ENCODE measurements around the gene SPECC1L. TPM values are rescaled to one million over a fixed set of nuclear protein-coding genes. Genes with fewer than 3 reads are reported as not detected.

Gene SPECC1L
- total and polyA plus RNA-seq, 9 donors: 19.3 to 94.4 (median 66.3) TPM

DNA sequence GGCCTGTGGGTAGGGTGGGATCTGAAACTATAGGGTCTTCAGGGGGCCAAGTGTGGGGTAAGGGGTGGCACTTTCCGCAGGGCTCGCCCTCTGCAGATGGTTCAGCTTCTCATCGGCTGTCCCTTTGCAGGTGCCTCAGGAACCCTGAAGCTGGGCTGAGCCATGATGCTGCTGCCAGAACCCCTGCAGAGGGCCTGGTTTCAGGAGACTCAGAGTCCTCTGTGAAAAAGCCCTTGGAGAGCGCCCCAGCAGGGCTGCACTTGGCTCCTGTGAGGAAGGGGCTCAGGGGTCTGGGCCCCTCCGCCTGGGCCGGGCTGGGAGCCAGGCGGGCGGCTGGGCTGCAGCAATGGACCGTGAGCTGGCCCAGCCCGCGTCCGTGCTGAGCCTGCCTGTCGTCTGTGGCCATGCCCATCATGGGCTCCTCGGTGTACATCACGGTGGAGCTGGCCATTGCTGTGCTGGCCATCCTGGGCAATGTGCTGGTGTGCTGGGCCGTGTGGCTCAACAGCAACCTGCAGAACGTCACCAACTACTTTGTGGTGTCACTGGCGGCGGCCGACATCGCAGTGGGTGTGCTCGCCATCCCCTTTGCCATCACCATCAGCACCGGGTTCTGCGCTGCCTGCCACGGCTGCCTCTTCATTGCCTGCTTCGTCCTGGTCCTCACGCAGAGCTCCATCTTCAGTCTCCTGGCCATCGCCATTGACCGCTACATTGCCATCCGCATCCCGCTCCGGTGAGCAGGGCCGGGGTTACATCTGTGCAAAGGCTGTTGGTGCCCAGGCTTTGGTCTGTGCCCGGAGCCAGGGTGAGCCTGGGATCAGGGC lies 162.6 kb downstream of the SPECC1L start:
- Histone ChIP-seq H3K9me3 (no peaks in the 10 kb centered on the region), H3K27me3 (no peaks in the 10 kb centered on the region), H3K4me3 (no peak overlapping the region), H3K4me1 (ENCODE audit: insufficient read depth) (peaks cover 10% of the 10 kb centered on the region), H3K36me3 (no peaks in the 10 kb centered on the region), H3K27ac (peak overlapping the region in 1 of 2 donors; percentile 2)
- TF ChIP-seq POLR2A (IDR thresholded peaks at IDR 0.05): no peak
- TF ChIP-seq, protein P1, sequence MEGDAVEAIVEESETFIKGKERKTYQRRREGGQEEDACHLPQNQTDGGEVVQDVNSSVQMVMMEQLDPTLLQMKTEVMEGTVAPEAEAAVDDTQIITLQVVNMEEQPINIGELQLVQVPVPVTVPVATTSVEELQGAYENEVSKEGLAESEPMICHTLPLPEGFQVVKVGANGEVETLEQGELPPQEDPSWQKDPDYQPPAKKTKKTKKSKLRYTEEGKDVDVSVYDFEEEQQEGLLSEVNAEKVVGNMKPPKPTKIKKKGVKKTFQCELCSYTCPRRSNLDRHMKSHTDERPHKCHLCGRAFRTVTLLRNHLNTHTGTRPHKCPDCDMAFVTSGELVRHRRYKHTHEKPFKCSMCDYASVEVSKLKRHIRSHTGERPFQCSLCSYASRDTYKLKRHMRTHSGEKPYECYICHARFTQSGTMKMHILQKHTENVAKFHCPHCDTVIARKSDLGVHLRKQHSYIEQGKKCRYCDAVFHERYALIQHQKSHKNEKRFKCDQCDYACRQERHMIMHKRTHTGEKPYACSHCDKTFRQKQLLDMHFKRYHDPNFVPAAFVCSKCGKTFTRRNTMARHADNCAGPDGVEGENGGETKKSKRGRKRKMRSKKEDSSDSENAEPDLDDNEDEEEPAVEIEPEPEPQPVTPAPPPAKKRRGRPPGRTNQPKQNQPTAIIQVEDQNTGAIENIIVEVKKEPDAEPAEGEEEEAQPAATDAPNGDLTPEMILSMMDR (IDR thresholded peaks at IDR 0.05): no peak
- TF ChIP-seq EP300 (IDR thresholded peaks at IDR 0.05): no peak
- intact Hi-C loops (cut with DNase I): loop anchor here in 1 of 4 donors (10.0 kb wide), 1 partner anchor 82 kb away; no protein-coding TSS in a partner anchor
- WGBS, 3 donors: 89 to 94% (median 92%) methylated on average over 33 to 34 of the region's 34 CpGs
- peak in 1 of 5 donors; percentile 17 for DNase-seq

- H3K4me1 ChIP-seq (ENCODE audit: insufficient read depth): peaks cover 10% of the 10 kb centered on the region
- H3K36me3 ChIP-seq: no peaks in the 10 kb centered on the region
- no peaks in the 10 kb centered on the region for H3K9me3 ChIP-seq
- no peak overlapping the region for H3K27ac ChIP-seq
- intact Hi-C loops (cut with DNase I): loop anchor here in 1 of 4 donors (10.0 kb wide), 1 partner anchor 81 kb away; no protein-coding TSS in a partner anchor
- no peak for TF ChIP-seq POLR2A (IDR thresholded peaks at IDR 0.05)
- no peak for TF ChIP-seq EP300 (IDR thresholded peaks at IDR 0.05)
- TF ChIP-seq, protein P1 (IDR thresholded peaks at IDR 0.05): no peak
- H3K4me3 ChIP-seq: no peak overlapping the region
- DNase-seq: no peak
- no peaks in the 10 kb centered on the region for H3K27me3 ChIP-seq
- WGBS, 3 donors: 85 to 93% (median 87%) methylated on average over 8 to 12 of the region's 12 CpGs
These were observed 163.3 kb downstream of the SPECC1L start for GRCh38 chr22:24433828-24434470.

- TF ChIP-seq EP300 (IDR thresholded peaks at IDR 0.05) (no peak), POLR2A (IDR thresholded peaks at IDR 0.05) (no peak)
- TF ChIP-seq, protein P1 (IDR thresholded peaks at IDR 0.05): no peak
- intact Hi-C loops (cut with DNase I): loop anchor here in 1 of 4 donors (10.0 kb wide), 1 partner anchor 80 kb away; no protein-coding TSS in a partner anchor
- Histone ChIP-seq H3K4me3 (no peak overlapping the region), H3K27me3 (no peaks in the 10 kb centered on the region), H3K27ac (no peak overlapping the region), H3K36me3 (no peaks in the 10 kb centered on the region), H3K4me1 (ENCODE audit: insufficient read depth) (peaks cover 10% of the 10 kb centered on the region), H3K9me3 (no peaks in the 10 kb centered on the region)
- 60 to 68% (median 65%) methylated on average over 16 of the region's 16 CpGs for whole genome bisulfite sequencing, 3 donors
- DNase-seq: no peak
These were observed 164.1 kb downstream of the SPECC1L start for GRCh38 chr22:24434471-24435322.

- H3K27ac ChIP-seq: no peak overlapping the region
- TF ChIP-seq, protein P1 (IDR thresholded peaks at IDR 0.05): no peak
- TF ChIP-seq POLR2A (IDR thresholded peaks at IDR 0.05): no peak
- no peak for TF ChIP-seq EP300 (IDR thresholded peaks at IDR 0.05)
- intact Hi-C loops (cut with DNase I): loop anchor here in 1 of 4 donors (10.0 kb wide), 1 partner anchor 80 kb away; no protein-coding TSS in a partner anchor
- no peak overlapping the region for H3K4me3 ChIP-seq
- no peaks in the 10 kb centered on the region for H3K27me3 ChIP-seq
- peaks cover 10% of the 10 kb centered on the region for H3K4me1 ChIP-seq (ENCODE audit: insufficient read depth)
- H3K9me3 ChIP-seq: no peaks in the 10 kb centered on the region
- H3K36me3 ChIP-seq: no peaks in the 10 kb centered on the region
- DNase-seq: no peak
- 85 to 93% (median 87%) methylated on average over 2 of the region's 2 CpGs for WGBS, 3 donors
These were observed 164.7 kb downstream of the SPECC1L start for GRCh38 chr22:24435323-24435645.
